Iris pigment epithelial cell (primary cell): ENCODE results near the gene ISYNA1.

Experiments
- DNase-seq: peaks from one replicate; pipeline ENCODE4 v3.0.0-alpha.2; 2011; ENCODE audit warnings: low read depth

ISYNA1 gene

DNA sequence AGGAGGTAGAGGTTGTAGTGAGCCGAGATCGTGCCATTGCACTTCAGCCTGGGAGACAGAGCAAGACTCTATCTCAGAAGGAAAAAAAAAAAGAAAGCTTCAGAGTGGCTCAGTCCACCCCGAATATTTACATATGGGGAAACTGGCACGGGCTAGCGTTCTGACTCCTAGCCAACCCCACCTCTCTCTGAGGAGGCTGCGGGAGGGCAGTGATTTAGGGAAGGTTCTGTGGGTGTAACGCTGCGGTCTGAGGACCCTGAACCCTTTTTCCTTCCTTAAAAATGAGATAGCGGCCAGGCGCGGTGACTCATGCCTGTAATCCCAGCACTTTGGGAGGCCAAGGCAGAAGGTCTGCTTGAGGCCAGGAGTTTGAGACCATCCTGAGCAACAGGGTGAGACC, 45.5 kb downstream of the ISYNA1 start:
- DNase-seq: no peak

DNA sequence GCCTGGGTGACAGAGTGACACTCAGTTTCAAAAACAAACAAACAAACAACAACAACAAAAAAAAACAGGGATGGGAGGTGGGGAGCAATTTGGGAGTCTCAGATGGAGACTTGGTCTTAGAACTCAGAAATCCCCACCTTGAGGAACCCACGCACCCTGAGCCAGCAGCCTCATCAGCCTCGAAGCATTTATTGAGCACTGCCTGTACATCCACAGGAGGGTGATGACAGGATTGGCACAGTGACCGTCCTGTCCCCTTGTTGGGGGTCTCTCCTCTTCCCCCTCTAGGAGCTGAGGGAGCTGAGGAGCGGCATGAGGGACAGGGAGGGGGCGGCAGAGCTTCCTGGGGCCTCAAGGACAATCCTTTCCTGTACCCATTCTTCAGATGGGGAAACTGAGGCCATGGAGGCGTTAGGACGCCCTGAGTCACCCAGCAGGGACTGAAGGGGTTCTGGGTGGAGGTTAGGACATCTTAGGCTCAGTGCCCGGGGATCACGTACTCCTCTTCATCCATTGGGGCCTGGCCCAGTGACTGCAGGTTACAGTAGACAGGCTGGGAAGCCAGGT, 46.3 kb downstream of the ISYNA1 start:
- DNase-seq: no peak

DNA sequence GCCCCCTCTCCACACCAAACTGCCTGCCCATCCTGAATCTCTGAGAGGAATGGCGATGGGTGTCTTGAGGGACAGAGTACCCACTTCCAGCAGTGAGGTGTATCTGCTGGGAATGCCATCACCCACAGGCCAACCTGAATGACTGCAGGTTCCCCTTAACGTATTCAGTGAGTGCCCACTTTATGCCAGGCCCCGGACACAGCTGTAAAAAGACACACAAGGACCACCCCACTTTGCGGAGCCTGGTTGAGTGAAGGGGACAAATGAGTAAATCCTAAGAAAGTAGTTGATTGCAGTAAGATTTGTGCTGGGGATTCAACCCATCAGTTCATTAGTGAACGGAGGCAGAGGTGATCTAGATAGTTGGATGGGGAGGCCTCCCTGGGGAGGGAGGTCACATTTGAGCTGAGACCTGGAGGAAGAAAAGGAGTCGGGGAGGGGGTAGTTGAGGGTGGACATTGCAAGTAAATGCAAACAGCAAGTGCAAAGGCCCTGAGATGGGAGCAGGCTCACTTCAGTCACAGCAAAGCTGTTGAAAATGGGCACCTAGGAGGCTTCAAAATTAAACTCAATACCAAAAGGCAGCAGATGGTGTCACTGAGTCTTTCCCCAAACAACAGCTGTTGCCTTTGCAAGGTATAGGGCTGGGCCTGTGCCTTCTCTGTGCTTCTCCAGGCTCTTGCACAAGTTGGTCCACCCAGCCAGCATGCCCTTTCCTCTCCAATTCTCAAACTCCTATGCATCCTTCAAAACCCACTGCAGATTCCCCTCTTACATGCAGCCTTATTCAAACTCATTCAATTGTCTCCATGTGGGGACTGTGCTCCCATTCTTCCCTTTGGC, 47.6 kb downstream of the ISYNA1 start:
- peak; percentile 46 for DNase-seq

- DNase-seq: no peak
Observed at GRCh38 chr19:18389726-18390064, 48.2 kb downstream of the ISYNA1 start.

GRCh38 chr19:18388960-18389725, 48.8 kb downstream of the ISYNA1 start:
- DNase-seq: no peak

DNA sequence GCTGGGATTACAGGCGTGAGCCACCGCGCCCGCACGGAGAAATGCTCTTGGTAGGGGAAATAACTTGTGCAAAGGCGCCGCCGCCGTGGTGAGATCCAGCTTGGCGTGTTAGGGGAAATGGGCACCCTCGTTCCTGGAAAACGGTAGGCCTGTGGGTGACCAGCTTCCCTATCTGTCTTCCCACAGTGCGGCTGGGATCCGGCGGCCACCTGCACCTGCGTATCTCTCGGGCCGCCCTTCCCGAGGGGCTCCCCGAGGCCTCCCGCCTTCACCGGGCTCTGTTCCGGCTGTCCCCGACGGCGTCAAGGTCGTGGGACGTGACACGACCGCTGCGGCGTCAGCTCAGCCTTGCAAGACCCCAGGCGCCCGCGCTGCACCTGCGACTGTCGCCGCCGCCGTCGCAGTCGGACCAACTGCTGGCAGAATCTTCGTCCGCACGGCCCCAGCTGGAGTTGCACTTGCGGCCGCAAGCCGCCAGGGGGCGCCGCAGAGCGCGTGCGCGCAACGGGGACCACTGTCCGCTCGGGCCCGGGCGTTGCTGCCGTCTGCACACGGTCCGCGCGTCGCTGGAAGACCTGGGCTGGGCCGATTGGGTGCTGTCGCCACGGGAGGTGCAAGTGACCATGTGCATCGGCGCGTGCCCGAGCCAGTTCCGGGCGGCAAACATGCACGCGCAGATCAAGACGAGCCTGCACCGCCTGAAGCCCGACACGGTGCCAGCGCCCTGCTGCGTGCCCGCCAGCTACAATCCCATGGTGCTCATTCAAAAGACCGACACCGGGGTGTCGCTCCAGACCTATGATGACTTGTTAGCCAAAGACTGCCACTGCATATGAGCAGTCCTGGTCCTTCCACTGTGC, 49.6 kb downstream of the ISYNA1 start:
- DNase-seq: no peak

DNA sequence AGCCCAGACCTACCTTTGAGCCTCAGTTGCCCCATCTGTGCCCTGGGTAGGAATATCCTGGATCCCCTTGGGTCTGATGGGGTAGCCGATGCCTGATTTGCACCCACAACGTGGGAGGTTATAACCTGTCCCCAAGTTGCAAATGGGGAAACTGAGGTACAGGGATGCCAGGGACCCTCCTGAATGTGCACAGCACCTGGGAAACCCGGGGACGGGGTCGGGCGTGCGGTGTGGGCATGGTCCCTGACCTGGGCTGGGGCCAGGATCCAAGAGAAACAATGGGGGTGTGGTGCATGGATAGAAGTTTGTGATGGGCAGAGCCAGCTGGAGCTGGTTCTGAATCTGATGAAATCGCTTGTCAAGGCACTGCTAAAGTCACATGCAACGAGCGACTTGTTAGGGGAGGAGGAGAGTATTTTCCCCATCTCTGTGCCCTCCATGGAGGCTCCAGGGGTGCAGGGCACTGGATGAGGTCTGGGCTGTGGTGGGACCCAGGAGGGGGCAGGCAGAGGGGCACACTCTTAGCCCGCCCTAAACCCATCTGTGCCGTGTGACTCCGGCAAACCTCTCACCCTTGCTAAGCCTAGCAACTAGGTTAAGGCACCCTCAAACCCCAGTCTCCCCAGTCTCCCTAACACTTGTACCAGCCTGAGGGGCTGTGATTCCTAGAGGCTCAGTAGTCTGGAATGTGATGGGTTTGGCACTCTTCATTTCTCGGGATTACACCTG, 51.2 kb downstream of the ISYNA1 start:
- no peak for DNase-seq

- peak; percentile 96 for DNase-seq
Observed at GRCh38 chr19:18385675-18386542, 52.0 kb downstream of the ISYNA1 start, which contains the start of gene GDF15. TSS of gene GDF15 (plus strand) at chr19:18386158. CDS start at chr19:18386190, 32 bp downstream.

GRCh38 chr19:18385359-18385674, 52.6 kb downstream of the ISYNA1 start:
- DNase-seq: no peak

DNA sequence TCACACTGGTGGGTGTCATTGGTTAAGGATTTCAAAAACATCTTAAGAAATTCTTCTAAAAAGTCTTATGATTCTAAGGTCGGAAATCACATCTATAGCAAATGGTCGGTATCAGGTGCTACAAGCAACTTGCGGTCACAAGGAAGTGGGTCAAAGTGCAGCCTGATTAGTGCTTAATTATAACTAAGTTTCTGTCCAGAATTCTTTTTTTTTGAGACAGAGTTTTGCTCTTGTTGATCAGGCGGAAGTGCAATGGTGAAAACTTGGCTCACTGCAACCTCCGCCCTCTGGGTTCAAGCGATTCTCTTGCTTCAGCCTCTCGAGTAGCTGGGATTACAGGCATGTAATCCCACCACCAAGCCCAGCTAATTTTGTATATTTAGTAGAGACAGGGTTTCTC, 53.2 kb downstream of the ISYNA1 start:
- DNase-seq: no peak
